ENCODE measurements around the gene PLEKHD1.
A peak's percentile ranks its signal among the peaks of the same experiment; 100 is the strongest.
"Not testable (repeated sequence)": the region's sequence is repeated elsewhere in the genome, so short reads cannot be mapped to it uniquely, and the experiment has no call there.

Gene PLEKHD1

GRCh38 chr14:69471916-69472315 lies 12.6 kb upstream of the PLEKHD1 start:
- Mint-ChIP-seq H3K4me3 (no peak overlapping the region), H3K36me3 (ENCODE audit: insufficient read depth) (peaks cover 4% of the 10 kb centered on the region), H3K9me3 (no peaks in the 10 kb centered on the region), H3K27me3 (no peaks in the 10 kb centered on the region), H3K4me1 (ENCODE audit: low read depth in 2 of 2) (peaks cover 1 to 6% of the 10 kb centered on the region in 2 donors), H3K27ac (no peak overlapping the region)
- no peak for DNase-seq
- ATAC-seq (replicated peaks) = no peak

- Mint-ChIP-seq H3K4me3 (no peak overlapping the region), H3K9me3 (no peaks in the 10 kb centered on the region), H3K27me3 (no peaks in the 10 kb centered on the region), H3K36me3 (ENCODE audit: insufficient read depth) (peaks cover 4% of the 10 kb centered on the region), H3K27ac (no peak overlapping the region), H3K4me1 (ENCODE audit: low read depth in 2 of 2) (peaks cover 1 to 6% of the 10 kb centered on the region in 2 donors)
- ATAC-seq (replicated peaks) (no peak), DNase-seq (no peak)
Observed at GRCh38 chr14:69473260-69473659, 11.3 kb upstream of the PLEKHD1 start.

GRCh38 chr14:69473946-69474345 lies 10.6 kb upstream of the PLEKHD1 start:
- H3K4me3 Mint-ChIP-seq = no peak overlapping the region
- DNase-seq (no peak), ATAC-seq (replicated peaks) (no peak)
- no peaks in the 10 kb centered on the region for H3K27me3 Mint-ChIP-seq
- H3K9me3 Mint-ChIP-seq = no peaks in the 10 kb centered on the region
- H3K36me3 Mint-ChIP-seq (ENCODE audit: insufficient read depth) = peaks cover 4% of the 10 kb centered on the region
- H3K4me1 Mint-ChIP-seq (ENCODE audit: low read depth in 2 of 2) = peaks cover 1 to 6% of the 10 kb centered on the region in 2 donors
- H3K27ac Mint-ChIP-seq = no peak overlapping the region

GRCh38 chr14:69475194-69475818 lies 9.2 kb upstream of the PLEKHD1 start:
- peaks cover 4% of the 10 kb centered on the region for H3K36me3 Mint-ChIP-seq (ENCODE audit: insufficient read depth)
- no peak for ATAC-seq (replicated peaks)
- H3K9me3 Mint-ChIP-seq = no peaks in the 10 kb centered on the region
- peaks cover 0 to 7% of the 10 kb centered on the region in 2 donors for H3K27me3 Mint-ChIP-seq
- no peak overlapping the region for H3K27ac Mint-ChIP-seq
- no peak for DNase-seq
- H3K4me1 Mint-ChIP-seq (ENCODE audit: low read depth in 2 of 2) = peaks cover 1 to 6% of the 10 kb centered on the region in 2 donors
- H3K4me3 Mint-ChIP-seq = no peak overlapping the region

GRCh38 chr14:69476824-69477450 lies 7.6 kb upstream of the PLEKHD1 start:
- not testable (repeated sequence) for H3K36me3 Mint-ChIP-seq (ENCODE audit: insufficient read depth); H3K4me3 Mint-ChIP-seq; ATAC-seq (replicated peaks); H3K4me1 Mint-ChIP-seq (ENCODE audit: low read depth in 2 of 2); H3K9me3 Mint-ChIP-seq; H3K27ac Mint-ChIP-seq; H3K27me3 Mint-ChIP-seq; DNase-seq

- H3K27ac Mint-ChIP-seq; ATAC-seq (replicated peaks); H3K9me3 Mint-ChIP-seq; DNase-seq; H3K4me1 Mint-ChIP-seq (ENCODE audit: low read depth in 2 of 2); H3K4me3 Mint-ChIP-seq; H3K36me3 Mint-ChIP-seq (ENCODE audit: insufficient read depth): not testable (repeated sequence)
- H3K27me3 Mint-ChIP-seq = peaks cover 8 to 21% of the 10 kb centered on the region in 2 donors
Observed at GRCh38 chr14:69478055-69478454, 6.5 kb upstream of the PLEKHD1 start.

- peaks cover 14 to 32% of the 10 kb centered on the region in 2 donors for H3K27me3 Mint-ChIP-seq
- H3K9me3 Mint-ChIP-seq = no peaks in the 10 kb centered on the region
- peaks cover 4% of the 10 kb centered on the region for H3K36me3 Mint-ChIP-seq (ENCODE audit: insufficient read depth)
- ATAC-seq (replicated peaks) (no peak), DNase-seq (no peak)
- H3K27ac Mint-ChIP-seq = no peak overlapping the region
- no peaks in the 10 kb centered on the region for H3K4me1 Mint-ChIP-seq (ENCODE audit: low read depth in 2 of 2)
- no peak overlapping the region for H3K4me3 Mint-ChIP-seq
Observed at GRCh38 chr14:69479696-69480095, 4.8 kb upstream of the PLEKHD1 start.

- H3K4me3 Mint-ChIP-seq = no peak overlapping the region
- H3K4me1 Mint-ChIP-seq (ENCODE audit: low read depth in 2 of 2) = no peaks in the 10 kb centered on the region
- DNase-seq (no peak), ATAC-seq (replicated peaks) (no peak)
- no peak overlapping the region for H3K27ac Mint-ChIP-seq
- H3K36me3 Mint-ChIP-seq (ENCODE audit: insufficient read depth) = peaks cover 4% of the 10 kb centered on the region
- H3K9me3 Mint-ChIP-seq = no peaks in the 10 kb centered on the region
- peaks cover 14 to 34% of the 10 kb centered on the region in 2 donors for H3K27me3 Mint-ChIP-seq
Observed at GRCh38 chr14:69480136-69480535, 4.4 kb upstream of the PLEKHD1 start.

GRCh38 chr14:69481815-69482568 lies 2.5 kb upstream of the PLEKHD1 start:
- no peak for ATAC-seq (replicated peaks)
- no peak overlapping the region for H3K4me3 Mint-ChIP-seq
- peaks cover 29 to 52% of the 10 kb centered on the region in 2 donors for H3K27me3 Mint-ChIP-seq
- H3K4me1 Mint-ChIP-seq (ENCODE audit: low read depth in 2 of 2) = no peaks in the 10 kb centered on the region
- H3K9me3 Mint-ChIP-seq = no peaks in the 10 kb centered on the region
- no peak for DNase-seq
- no peak overlapping the region for H3K27ac Mint-ChIP-seq
- H3K36me3 Mint-ChIP-seq (ENCODE audit: insufficient read depth) = peaks cover 4% of the 10 kb centered on the region

- Mint-ChIP-seq H3K27me3 (peaks cover 37 to 71% of the 10 kb centered on the region in 2 donors), H3K4me3 (peak overlapping the region in 1 of 2 donors; percentile 10), H3K27ac (no peak overlapping the region), H3K36me3 (ENCODE audit: insufficient read depth) (peaks cover 4% of the 10 kb centered on the region), H3K9me3 (no peaks in the 10 kb centered on the region), H3K4me1 (ENCODE audit: low read depth in 2 of 2) (no peaks in the 10 kb centered on the region)
- no peak for ATAC-seq (replicated peaks)
- no peak for DNase-seq
Observed at GRCh38 chr14:69483765-69484443, 624 bp upstream of the PLEKHD1 start.

GRCh38 chr14:69485315-69485660 lies 760 bp downstream of the PLEKHD1 start:
- no peaks in the 10 kb centered on the region for H3K9me3 Mint-ChIP-seq
- H3K27ac Mint-ChIP-seq = no peak overlapping the region
- peaks cover 4% of the 10 kb centered on the region for H3K36me3 Mint-ChIP-seq (ENCODE audit: insufficient read depth)
- peaks cover 37 to 66% of the 10 kb centered on the region in 2 donors for H3K27me3 Mint-ChIP-seq
- no peak overlapping the region for H3K4me3 Mint-ChIP-seq
- H3K4me1 Mint-ChIP-seq (ENCODE audit: low read depth in 2 of 2) = no peaks in the 10 kb centered on the region
- no peak for DNase-seq
- ATAC-seq (replicated peaks) = no peak

- H3K4me3 Mint-ChIP-seq = no peak overlapping the region
- H3K4me1 Mint-ChIP-seq (ENCODE audit: low read depth in 2 of 2) = no peaks in the 10 kb centered on the region
- no peak for DNase-seq
- peaks cover 37 to 66% of the 10 kb centered on the region in 2 donors for H3K27me3 Mint-ChIP-seq
- H3K36me3 Mint-ChIP-seq (ENCODE audit: insufficient read depth) = peaks cover 4% of the 10 kb centered on the region
- H3K9me3 Mint-ChIP-seq = no peaks in the 10 kb centered on the region
- no peak for ATAC-seq (replicated peaks)
- H3K27ac Mint-ChIP-seq = no peak overlapping the region
Observed at GRCh38 chr14:69485701-69486100, 1.2 kb downstream of the PLEKHD1 start.

GRCh38 chr14:69487226-69487625 lies 2.7 kb downstream of the PLEKHD1 start:
- peaks cover 4% of the 10 kb centered on the region for H3K36me3 Mint-ChIP-seq (ENCODE audit: insufficient read depth)
- H3K27ac Mint-ChIP-seq = no peak overlapping the region
- H3K4me3 Mint-ChIP-seq = no peak overlapping the region
- no peaks in the 10 kb centered on the region for H3K4me1 Mint-ChIP-seq (ENCODE audit: low read depth in 2 of 2)
- H3K9me3 Mint-ChIP-seq = no peaks in the 10 kb centered on the region
- DNase-seq = no peak
- ATAC-seq (replicated peaks) = no peak
- H3K27me3 Mint-ChIP-seq = peaks cover 37 to 61% of the 10 kb centered on the region in 2 donors

Data from effector memory CD8-positive, alpha-beta T cell (primary cell).